SK-N-SH (cell line): ENCODE data around the gene LIN7C.

ENCODE experiments used
- CTCF ChIP-seq: fragments of 200-600 bp; sonication (generic); IDR thresholded peaks from 2 replicates; pipeline ENCODE4 v1.6.1; 2017; ENCODE audit warnings: antibody characterized with exemption, mild to moderate bottlenecking, moderate library complexity
- EP300 ChIP-seq, 2 experiments: IDR thresholded peaks; 2 replicates each; pipeline versions ENCODE4 v1.4.0 to v1.6.1; 2012; ENCODE audit warnings: borderline replicate concordance in 1 of 2, low read depth in 1 of 2, low read length in 1 of 2
- EZH2phosphoT487 ChIP-seq: fragments of 200-600 bp; sonication (generic); IDR thresholded peaks from 2 replicates; pipeline ENCODE4 v1.6.1; 2017; ENCODE audit warnings: low read depth, mixed run types, mild to moderate bottlenecking, antibody characterized with exemption, moderate library complexity, borderline replicate concordance
- GABPA ChIP-seq: IDR thresholded peaks from 2 replicates; pipeline ENCODE4 v1.4.0; 2012; ENCODE audit warnings: low read depth, mild to moderate bottlenecking
- IRF3 ChIP-seq: fragments of 150-350 bp; IDR thresholded peaks from 2 replicates; pipeline ENCODE4 v1.6.1; 2016; ENCODE audit warnings: mild to moderate bottlenecking, low read depth, low read length
- JUND ChIP-seq: IDR thresholded peaks from 2 replicates; pipeline ENCODE4 v1.4.0; 2012
- MAX ChIP-seq: IDR thresholded peaks from 2 replicates; pipeline ENCODE4 v1.4.0; 2012; ENCODE audit warnings: low read depth
- MXI1 ChIP-seq: IDR thresholded peaks from 2 replicates; pipeline ENCODE4 v1.6.1; 2012; ENCODE audit warnings: mild to moderate bottlenecking, low read depth, low read length, improper control_type of control experiment
- PBX3 ChIP-seq: IDR thresholded peaks from 2 replicates; pipeline ENCODE4; 2012
- RFX5 ChIP-seq: IDR thresholded peaks from 2 replicates; pipeline ENCODE4 v1.6.1; 2012; ENCODE audit warnings: mild to moderate bottlenecking, improper control_type of control experiment, low read length
- SIN3A ChIP-seq: IDR thresholded peaks from 2 replicates; pipeline ENCODE4 v1.6.1; 2012; ENCODE audit warnings: low read depth, mild to moderate bottlenecking, low read length, moderate library complexity, borderline replicate concordance
- USF1 ChIP-seq: IDR thresholded peaks from 2 replicates; pipeline ENCODE4 v1.4.0; 2012; ENCODE audit warnings: low read depth, borderline replicate concordance
- TF ChIP-seq, protein P1 (sequence below): fragments of 150-350 bp; IDR thresholded peaks from 2 replicates; pipeline ENCODE4 v1.6.1; 2017; ENCODE audit warnings: antibody characterized with exemption, low read length, low read depth, borderline replicate concordance

GRCh38 chr11:27458182-27458581 is 48.4 kb downstream of the LIN7C start:
- TF ChIP-seq GABPA (no peak), CTCF (no peak), EZH2phosphoT487 (no peak), SIN3A (no peak), MAX (no peak), JUND (no peak), PBX3 (no peak), USF1 (no peak), EP300 (IDR thresholded peaks at IDR 0.05; ENCODE audit: borderline replicate concordance in 1 of 2, low read depth in 1 of 2, low read length in 1 of 2) (no peak), MXI1 (no peak), RFX5 (no peak), IRF3 (no peak)
- TF ChIP-seq, protein P1, sequence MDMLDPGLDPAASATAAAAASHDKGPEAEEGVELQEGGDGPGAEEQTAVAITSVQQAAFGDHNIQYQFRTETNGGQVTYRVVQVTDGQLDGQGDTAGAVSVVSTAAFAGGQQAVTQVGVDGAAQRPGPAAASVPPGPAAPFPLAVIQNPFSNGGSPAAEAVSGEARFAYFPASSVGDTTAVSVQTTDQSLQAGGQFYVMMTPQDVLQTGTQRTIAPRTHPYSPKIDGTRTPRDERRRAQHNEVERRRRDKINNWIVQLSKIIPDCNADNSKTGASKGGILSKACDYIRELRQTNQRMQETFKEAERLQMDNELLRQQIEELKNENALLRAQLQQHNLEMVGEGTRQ, result no peak
